WERI-Rb-1 (cell line): Measurements from ENCODE around the gene IGSF8.

Experiments
- DNase-seq: peaks from one replicate; pipeline ENCODE4 v3.0.0-alpha.2; 2020
- H3K27ac ChIP-seq: fragments of 250-450 bp; sonication (Bioruptor Pico); 2 replicates; pipeline ENCODE4 v1.5.1; 2020; ENCODE audit warnings: mild to moderate bottlenecking, moderate library complexity
- H3K27me3 ChIP-seq: fragments of 250-450 bp; sonication (Bioruptor Pico); 2 replicates; pipeline ENCODE4 v1.5.1; 2021; ENCODE audit warnings: mild to moderate bottlenecking, low read depth, moderate library complexity; ENCODE audit not compliant: insufficient read depth, severe bottlenecking
- H3K36me3 ChIP-seq: fragments of 250-450 bp; sonication (Bioruptor Pico); 2 replicates; pipeline ENCODE4 v1.5.1; 2020; ENCODE audit warnings: mild to moderate bottlenecking, moderate library complexity
- H3K4me3 ChIP-seq: 2 replicates; pipeline ENCODE4 v1.5.1; 2011; ENCODE audit warnings: low read depth, mild to moderate bottlenecking, control low read depth, low read length
- H3K9me3 ChIP-seq: fragments of 250-450 bp; sonication (Bioruptor Pico); 2 replicates; pipeline ENCODE4 v1.5.1; 2021; ENCODE audit warnings: mild to moderate bottlenecking, moderate library complexity; ENCODE audit not compliant: severe bottlenecking
- CTCF ChIP-seq: IDR thresholded peaks from 2 replicates; pipeline ENCODE4 v1.5.1; 2011; ENCODE audit warnings: low read depth, mild to moderate bottlenecking, control low read depth, inconsistent platforms, low read length

The IGSF8 gene

GRCh38 chr1:160139840-160140239, 41.4 kb upstream of the IGSF8 start:
- TF ChIP-seq CTCF = no peak
- Histone ChIP-seq H3K9me3 (no peaks in the 10 kb centered on the region), H3K27ac (no peak overlapping the region), H3K27me3 (no peaks in the 10 kb centered on the region), H3K36me3 (no peaks in the 10 kb centered on the region), H3K4me3 (no peak overlapping the region)
- no peak for DNase-seq

GRCh38 chr1:160137216-160137862, 38.9 kb upstream of the IGSF8 start:
- H3K36me3 ChIP-seq = no peaks in the 10 kb centered on the region
- no peaks in the 10 kb centered on the region for H3K27me3 ChIP-seq
- DNase-seq = no peak
- H3K27ac ChIP-seq = no peak overlapping the region
- no peaks in the 10 kb centered on the region for H3K9me3 ChIP-seq
- TF ChIP-seq CTCF = no peak
- no peak overlapping the region for H3K4me3 ChIP-seq

- no peak for TF ChIP-seq CTCF
- Histone ChIP-seq H3K4me3 (no peak overlapping the region), H3K36me3 (no peaks in the 10 kb centered on the region), H3K27ac (no peak overlapping the region), H3K9me3 (no peaks in the 10 kb centered on the region), H3K27me3 (no peaks in the 10 kb centered on the region)
- no peak for DNase-seq
Measured at GRCh38 chr1:160136926-160137200, 38.4 kb upstream of the IGSF8 start.

GRCh38 chr1:160136121-160136925, 37.9 kb upstream of the IGSF8 start:
- Histone ChIP-seq H3K9me3 (no peaks in the 10 kb centered on the region), H3K36me3 (no peaks in the 10 kb centered on the region), H3K27me3 (no peaks in the 10 kb centered on the region), H3K4me3 (no peak overlapping the region), H3K27ac (no peak overlapping the region)
- no peak for TF ChIP-seq CTCF
- no peak for DNase-seq

GRCh38 chr1:160134791-160135572, 36.6 kb upstream of the IGSF8 start:
- no peak for TF ChIP-seq CTCF
- no peak overlapping the region for H3K27ac ChIP-seq
- no peaks in the 10 kb centered on the region for H3K9me3 ChIP-seq
- H3K4me3 ChIP-seq = no peak overlapping the region
- no peaks in the 10 kb centered on the region for H3K36me3 ChIP-seq
- DNase-seq = no peak
- H3K27me3 ChIP-seq = no peaks in the 10 kb centered on the region
